Measurements from ENCODE around the gene ARRDC4.
"Not testable (repeated sequence)": the region's sequence is repeated elsewhere in the genome, so short reads cannot be mapped to it uniquely, and the experiment has no call there.

ARRDC4 gene

GRCh38 chr15:97978401-97979139 lies 18.1 kb downstream of the ARRDC4 start:
- no peak overlapping the region for H3K9ac ChIP-seq (ENCODE audit: low read depth, low read length)
- H3K4me1 ChIP-seq (ENCODE audit: insufficient read depth, low read length), result no peaks in the 10 kb centered on the region

GRCh38 chr15:97979140-97979520 lies 18.6 kb downstream of the ARRDC4 start:
- Histone ChIP-seq H3K9me3 (ENCODE audit: control insufficient read depth, insufficient read depth, low read length) (no peaks in the 10 kb centered on the region), H3K4me1 (ENCODE audit: insufficient read depth, low read length) (no peaks in the 10 kb centered on the region), H3K36me3 (ENCODE audit: insufficient read depth, low read length) (no peaks in the 10 kb centered on the region), H3K9ac (ENCODE audit: low read depth, low read length) (no peak overlapping the region)

More at GRCh38 chr15:97978401-97979139, 18.1 kb downstream of the ARRDC4 start:
- no peaks in the 10 kb centered on the region for H3K36me3 ChIP-seq (ENCODE audit: insufficient read depth, low read length)
- H3K9me3 ChIP-seq (ENCODE audit: control insufficient read depth, insufficient read depth, low read length), result no peaks in the 10 kb centered on the region

DNA sequence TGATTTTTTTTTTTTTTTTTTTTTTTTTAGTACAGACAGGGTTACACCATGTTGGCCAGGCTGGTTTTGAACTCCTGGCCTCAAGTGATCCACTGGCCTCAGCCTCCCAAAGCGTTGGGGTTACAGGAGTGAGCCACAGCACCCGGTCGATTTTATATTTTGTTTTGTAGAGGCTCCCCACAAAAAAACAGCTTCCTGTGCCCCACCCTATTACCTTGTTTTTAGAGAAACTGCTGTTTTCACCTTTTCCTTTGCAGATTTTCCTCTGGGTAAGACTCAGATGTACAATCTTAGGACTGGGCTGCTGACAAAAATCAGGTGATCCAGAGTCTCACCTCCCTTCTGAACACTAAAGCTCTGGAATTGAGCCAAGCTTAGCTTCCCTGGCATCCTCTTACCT lies 20.6 kb downstream of the ARRDC4 start:
- H3K36me3 ChIP-seq (ENCODE audit: insufficient read depth, low read length), result no peaks in the 10 kb centered on the region
- H3K9me3 ChIP-seq (ENCODE audit: control insufficient read depth, insufficient read depth, low read length), result peaks cover 2% of the 10 kb centered on the region; the same call in 1 of the 2 replicates
- no peaks in the 10 kb centered on the region for H3K4me1 ChIP-seq (ENCODE audit: insufficient read depth, low read length)
- H3K9ac ChIP-seq (ENCODE audit: low read depth, low read length), result no peak overlapping the region

DNA sequence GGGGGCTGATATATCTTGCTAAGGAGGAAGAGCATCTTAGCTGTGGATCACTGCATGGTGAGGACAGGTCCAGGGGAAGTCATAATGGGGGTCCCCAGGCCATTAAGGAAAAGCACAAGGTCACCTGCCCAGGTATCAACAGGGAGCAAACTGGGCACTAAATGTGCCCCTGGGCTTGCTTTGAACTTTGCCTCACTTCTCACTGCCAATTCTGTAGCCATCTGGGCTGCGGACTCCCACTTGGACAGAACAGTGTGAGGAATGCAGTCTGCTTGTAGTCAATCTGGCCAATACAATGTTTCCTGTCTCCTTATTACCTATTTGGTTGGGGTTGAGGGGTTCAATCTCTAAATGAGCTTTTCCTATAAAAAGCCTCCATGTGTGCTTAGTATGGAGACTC lies 21.3 kb downstream of the ARRDC4 start:
- H3K36me3 ChIP-seq (ENCODE audit: insufficient read depth, low read length), result no peaks in the 10 kb centered on the region
- H3K9me3 ChIP-seq (ENCODE audit: control insufficient read depth, insufficient read depth, low read length), result peaks cover 2% of the 10 kb centered on the region; the same call in 1 of the 2 replicates
- H3K9ac ChIP-seq (ENCODE audit: low read depth, low read length), result no peak overlapping the region
- no peaks in the 10 kb centered on the region for H3K4me1 ChIP-seq (ENCODE audit: insufficient read depth, low read length)

GRCh38 chr15:97984157-97984556 lies 23.7 kb downstream of the ARRDC4 start:
- Histone ChIP-seq H3K9ac (ENCODE audit: low read depth, low read length) (no peak overlapping the region), H3K36me3 (ENCODE audit: insufficient read depth, low read length) (no peaks in the 10 kb centered on the region), H3K4me1 (ENCODE audit: insufficient read depth, low read length) (no peaks in the 10 kb centered on the region), H3K9me3 (ENCODE audit: control insufficient read depth, insufficient read depth, low read length) (peaks cover 8% of the 10 kb centered on the region)

GRCh38 chr15:97985979-97986378 lies 25.5 kb downstream of the ARRDC4 start:
- not testable (repeated sequence) for H3K9me3 ChIP-seq (ENCODE audit: control insufficient read depth, insufficient read depth, low read length); H3K36me3 ChIP-seq (ENCODE audit: insufficient read depth, low read length); H3K9ac ChIP-seq (ENCODE audit: low read depth, low read length); H3K4me1 ChIP-seq (ENCODE audit: insufficient read depth, low read length)

GRCh38 chr15:97986781-97987180 lies 26.3 kb downstream of the ARRDC4 start:
- no peak overlapping the region for H3K9ac ChIP-seq (ENCODE audit: low read depth, low read length)
- H3K36me3 ChIP-seq (ENCODE audit: insufficient read depth, low read length), result no peaks in the 10 kb centered on the region

GRCh38 chr15:97989299-97989698 lies 28.8 kb downstream of the ARRDC4 start:
- H3K9me3 ChIP-seq (ENCODE audit: control insufficient read depth, insufficient read depth, low read length), result peaks cover 8% of the 10 kb centered on the region
- H3K36me3 ChIP-seq (ENCODE audit: insufficient read depth, low read length), result no peaks in the 10 kb centered on the region
- no peaks in the 10 kb centered on the region for H3K4me1 ChIP-seq (ENCODE audit: insufficient read depth, low read length)
- no peak overlapping the region for H3K9ac ChIP-seq (ENCODE audit: low read depth, low read length)

More at GRCh38 chr15:97986781-97987180, 26.3 kb downstream of the ARRDC4 start:
- H3K4me1 ChIP-seq (ENCODE audit: insufficient read depth, low read length), result no peaks in the 10 kb centered on the region
- peaks cover 8% of the 10 kb centered on the region for H3K9me3 ChIP-seq (ENCODE audit: control insufficient read depth, insufficient read depth, low read length)

GRCh38 chr15:97991972-97992541 lies 31.6 kb downstream of the ARRDC4 start:
- no peak overlapping the region for H3K9ac ChIP-seq (ENCODE audit: low read depth, low read length)
- no peaks in the 10 kb centered on the region for H3K4me1 ChIP-seq (ENCODE audit: insufficient read depth, low read length)
- no peaks in the 10 kb centered on the region for H3K36me3 ChIP-seq (ENCODE audit: insufficient read depth, low read length)
- 0 out of 2 replicates have a peak, but pooled peaks cover 2% of the 10 kb centered on the region for H3K9me3 ChIP-seq (ENCODE audit: control insufficient read depth, insufficient read depth, low read length)

GRCh38 chr15:97992823-97993222 lies 32.3 kb downstream of the ARRDC4 start:
- Histone ChIP-seq H3K36me3 (ENCODE audit: insufficient read depth, low read length) (no peaks in the 10 kb centered on the region), H3K9ac (ENCODE audit: low read depth, low read length) (no peak overlapping the region), H3K4me1 (ENCODE audit: insufficient read depth, low read length) (no peaks in the 10 kb centered on the region), H3K9me3 (ENCODE audit: control insufficient read depth, insufficient read depth, low read length) (no peaks in the 10 kb centered on the region)

DNA sequence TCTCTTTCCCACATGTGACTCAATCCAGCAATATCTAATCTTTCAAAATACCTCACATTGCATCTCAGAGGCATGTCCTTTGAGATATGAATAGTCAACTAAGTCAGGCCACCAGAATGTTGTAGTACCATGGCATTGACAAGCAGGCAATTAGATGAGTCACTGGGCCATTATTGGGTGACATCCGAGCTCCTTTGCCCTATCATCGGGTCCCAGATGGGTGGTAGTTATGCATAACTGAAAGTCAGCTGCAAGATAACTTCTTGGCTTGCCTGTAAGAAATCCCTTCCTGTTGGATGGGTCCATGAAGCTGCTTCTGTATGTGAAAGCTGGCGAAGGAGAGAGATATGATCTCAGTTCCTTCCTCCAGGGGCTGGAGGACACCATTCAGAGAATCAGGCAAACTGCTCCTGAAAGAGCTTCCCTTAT lies 32.8 kb downstream of the ARRDC4 start:
- Histone ChIP-seq H3K9me3 (ENCODE audit: control insufficient read depth, insufficient read depth, low read length) (no peaks in the 10 kb centered on the region), H3K4me1 (ENCODE audit: insufficient read depth, low read length) (no peaks in the 10 kb centered on the region), H3K9ac (ENCODE audit: low read depth, low read length) (no peak overlapping the region), H3K36me3 (ENCODE audit: insufficient read depth, low read length) (no peaks in the 10 kb centered on the region)

DNA sequence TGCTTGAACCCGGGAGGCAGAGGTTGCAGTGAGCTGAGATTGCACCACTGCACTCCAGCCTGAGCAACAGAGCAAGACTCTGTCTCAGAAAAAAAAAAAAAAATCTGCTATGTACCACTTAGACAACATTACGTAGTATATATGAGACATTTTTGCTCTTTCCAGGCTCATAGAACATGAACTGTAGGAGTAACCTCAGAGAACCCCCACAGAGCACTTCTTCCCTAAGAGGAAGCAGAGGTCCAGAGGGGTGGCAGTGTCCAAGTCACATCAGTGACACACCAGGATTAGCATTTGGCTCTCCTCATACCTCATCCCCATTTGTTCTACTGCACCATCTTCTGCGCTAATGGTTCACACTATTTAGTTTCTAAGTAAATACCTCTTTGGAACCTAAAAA lies 33.7 kb downstream of the ARRDC4 start:
- Histone ChIP-seq H3K9me3 (ENCODE audit: control insufficient read depth, insufficient read depth, low read length) (no peaks in the 10 kb centered on the region), H3K36me3 (ENCODE audit: insufficient read depth, low read length) (no peaks in the 10 kb centered on the region), H3K4me1 (ENCODE audit: insufficient read depth, low read length) (no peaks in the 10 kb centered on the region), H3K9ac (ENCODE audit: low read depth, low read length) (no peak overlapping the region)

DNA sequence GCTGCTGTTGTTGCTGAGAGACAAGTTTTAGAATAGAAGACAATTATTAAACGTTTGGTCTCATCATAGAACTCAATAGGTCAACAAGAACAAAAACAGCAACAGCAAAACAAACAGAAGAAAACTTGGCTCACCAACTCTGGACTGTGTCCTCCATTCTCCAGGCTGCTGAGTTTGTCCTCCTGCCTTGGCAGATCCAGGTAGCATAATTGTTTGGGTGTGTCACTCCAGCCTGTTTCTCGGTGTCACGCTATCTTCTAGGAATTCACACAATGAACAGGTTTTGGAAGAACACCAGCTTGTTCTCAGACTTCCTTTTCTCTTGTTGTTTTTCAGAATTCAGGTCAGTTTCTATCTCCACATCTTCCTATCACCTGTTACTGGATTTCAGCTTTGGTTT lies 34.7 kb downstream of the ARRDC4 start:
- no peaks in the 10 kb centered on the region for H3K9me3 ChIP-seq (ENCODE audit: control insufficient read depth, insufficient read depth, low read length)
- no peaks in the 10 kb centered on the region for H3K4me1 ChIP-seq (ENCODE audit: insufficient read depth, low read length)
- H3K36me3 ChIP-seq (ENCODE audit: insufficient read depth, low read length), result no peaks in the 10 kb centered on the region
- no peak overlapping the region for H3K9ac ChIP-seq (ENCODE audit: low read depth, low read length)

- Histone ChIP-seq H3K36me3 (ENCODE audit: insufficient read depth, low read length) (no peaks in the 10 kb centered on the region), H3K9ac (ENCODE audit: low read depth, low read length) (no peak overlapping the region), H3K9me3 (ENCODE audit: control insufficient read depth, insufficient read depth, low read length) (no peaks in the 10 kb centered on the region), H3K4me1 (ENCODE audit: insufficient read depth, low read length) (no peaks in the 10 kb centered on the region)
Observed at GRCh38 chr15:97995881-97996603, 35.5 kb downstream of the ARRDC4 start.
